ENCODE data around the gene IER2.
A peak's percentile ranks its signal among the peaks of the same experiment; 100 is the strongest.

IER2 gene

GRCh38 chr19:13119627-13120026 is 30.6 kb upstream of the IER2 start:
- no peak for TF ChIP-seq CTCF (IDR thresholded peaks at IDR 0.05; ENCODE audit: low read depth, low read length, missing control alignments)
- no peak for DNase-seq (ENCODE audit: low read depth)
- in situ Hi-C loops (cut with HindIII; ENCODE audit: low sequenced_read_pairs) = no loop called here
- peak overlapping the region; percentile 91 for H3K4me3 ChIP-seq (ENCODE audit: low read depth, low read length)

- H3K4me3 ChIP-seq (ENCODE audit: low read depth, low read length) = peak overlapping the region; percentile 91
- TF ChIP-seq CTCF (IDR thresholded peaks at IDR 0.05; ENCODE audit: low read depth, low read length, missing control alignments) = no peak
- DNase-seq (ENCODE audit: low read depth) = no peak
- in situ Hi-C loops (cut with HindIII; ENCODE audit: low sequenced_read_pairs) = no loop called here
Observed at GRCh38 chr19:13120031-13120430, 30.2 kb upstream of the IER2 start.

- no peak for DNase-seq (ENCODE audit: low read depth)
- H3K4me3 ChIP-seq (ENCODE audit: low read depth, low read length) = no peak overlapping the region
- in situ Hi-C loops (cut with HindIII; ENCODE audit: low sequenced_read_pairs) = no loop called here
- TF ChIP-seq CTCF (IDR thresholded peaks at IDR 0.05; ENCODE audit: low read depth, low read length, missing control alignments) = no peak
Observed at GRCh38 chr19:13120817-13121216, 29.4 kb upstream of the IER2 start.

- TF ChIP-seq CTCF (IDR thresholded peaks at IDR 0.05; ENCODE audit: low read depth, low read length, missing control alignments) = no peak
- in situ Hi-C loops (cut with HindIII; ENCODE audit: low sequenced_read_pairs) = no loop called here
- no peak for DNase-seq (ENCODE audit: low read depth)
- no peak overlapping the region for H3K4me3 ChIP-seq (ENCODE audit: low read depth, low read length)
Observed at GRCh38 chr19:13121551-13122274, 28.5 kb upstream of the IER2 start.

- H3K4me3 ChIP-seq (ENCODE audit: low read depth, low read length) = no peak overlapping the region
- DNase-seq (ENCODE audit: low read depth) = no peak
- no peak for TF ChIP-seq CTCF (IDR thresholded peaks at IDR 0.05; ENCODE audit: low read depth, low read length, missing control alignments)
- in situ Hi-C loops (cut with HindIII; ENCODE audit: low sequenced_read_pairs) = no loop called here
Observed at GRCh38 chr19:13122275-13122878, 27.8 kb upstream of the IER2 start.

GRCh38 chr19:13122980-13123957 is 26.9 kb upstream of the IER2 start:
- no peak for TF ChIP-seq CTCF (IDR thresholded peaks at IDR 0.05; ENCODE audit: low read depth, low read length, missing control alignments)
- DNase-seq (ENCODE audit: low read depth) = no peak
- in situ Hi-C loops (cut with HindIII; ENCODE audit: low sequenced_read_pairs) = no loop called here
- H3K4me3 ChIP-seq (ENCODE audit: low read depth, low read length) = no peak overlapping the region

Measured in astrocyte of the cerebellum (primary cell).